Mucosa of gallbladder (tissue), 1 donor: ENCODE results near the gene GPR179. TPM values are rescaled to one million over a fixed set of nuclear protein-coding genes. Genes with fewer than 3 reads are reported as not detected.

ENCODE experiments used
- DNase-seq: peaks from one replicate; pipeline ENCODE4 v3.0.0-alpha.2; 2020; ENCODE audit warnings: low spot score
- total RNA-seq: library from RNA; stranded (reverse); gene quantifications from one replicate; pipeline ENCODE4 v1.2.1, GENCODE V29; 2021
- donor health status: DM: no; HTN: no; CAD: no.

The GPR179 gene
- total RNA-seq, 1 donor from 2014 or later = 0.23 TPM

GRCh38 chr17:38342886-38343607, 709 bp downstream of the GPR179 start:
- no peak for DNase-seq

- DNase-seq = peak; percentile 65
Measured at GRCh38 chr17:38341035-38341721, 2.6 kb downstream of the GPR179 start.

GRCh38 chr17:38339891-38340290, 3.9 kb downstream of the GPR179 start:
- no peak for DNase-seq

- DNase-seq = no peak
Measured at GRCh38 chr17:38338535-38338934, 5.2 kb downstream of the GPR179 start.

- no peak for DNase-seq
Measured at GRCh38 chr17:38338053-38338452, 5.7 kb downstream of the GPR179 start.

GRCh38 chr17:38336838-38337237, 6.9 kb downstream of the GPR179 start:
- no peak for DNase-seq

GRCh38 chr17:38334480-38335364, 9.0 kb downstream of the GPR179 start:
- DNase-seq = no peak

- DNase-seq = no peak
Measured at GRCh38 chr17:38333635-38334295, 10.0 kb downstream of the GPR179 start.

GRCh38 chr17:38332735-38333134, 11.0 kb downstream of the GPR179 start:
- DNase-seq = no peak

- DNase-seq = no peak
Measured at GRCh38 chr17:38330941-38331411, 12.8 kb downstream of the GPR179 start.

- DNase-seq = no peak
Measured at GRCh38 chr17:38329808-38330730, 13.7 kb downstream of the GPR179 start.

- no peak for DNase-seq
Measured at GRCh38 chr17:38329284-38329683, 14.5 kb downstream of the GPR179 start.

- no peak for DNase-seq
Measured at GRCh38 chr17:38328620-38329019, 15.1 kb downstream of the GPR179 start.

GRCh38 chr17:38327936-38328335, 15.8 kb downstream of the GPR179 start:
- no peak for DNase-seq

- peak; percentile 26 for DNase-seq
Measured at GRCh38 chr17:38326996-38327792, 16.6 kb downstream of the GPR179 start.

GRCh38 chr17:38325221-38325851, 18.4 kb downstream of the GPR179 start:
- no peak for DNase-seq

GRCh38 chr17:38324772-38325171, 19.0 kb downstream of the GPR179 start:
- no peak for DNase-seq

GRCh38 chr17:38324141-38324697, 19.5 kb downstream of the GPR179 start:
- DNase-seq = no peak

GRCh38 chr17:38322897-38323296, 20.9 kb downstream of the GPR179 start:
- DNase-seq = no peak
